SK-N-MC (cell line): Measurements from ENCODE around the gene C1QL4.
"Not testable (repeated sequence)": the region's sequence is repeated elsewhere in the genome, so short reads cannot be mapped to it uniquely, and the experiment has no call there.

Source experiments
- DNase-seq: peaks from one replicate; pipeline ENCODE4 v3.0.0-alpha.2; 2011; ENCODE audit warnings: low read depth, low spot score
- H3K27ac ChIP-seq: fragments of 200-600 bp; sonication (generic); 2 replicates; pipeline ENCODE4 v1.5.1; 2016; ENCODE audit warnings: mixed run types
- H3K36me3 ChIP-seq: fragments of 200-600 bp; sonication (generic); 2 replicates; pipeline ENCODE4 v1.6.1; 2017; ENCODE audit warnings: antibody characterized with exemption, low read length, mixed read lengths; ENCODE audit not compliant: insufficient read depth
- H3K4me3 ChIP-seq: fragments of 200-600 bp; sonication (generic); 2 replicates; pipeline ENCODE4 v1.5.1; 2016
- H3K9ac ChIP-seq: fragments of 200-600 bp; sonication (generic); 2 replicates; pipeline ENCODE4 v1.8.0; 2017; ENCODE audit warnings: mixed run types, mixed read lengths; ENCODE audit not compliant: insufficient read length
- H3K9me3 ChIP-seq: fragments of 200-600 bp; sonication (generic); 2 replicates; pipeline ENCODE4 v1.6.1; 2017; ENCODE audit warnings: low read depth, mild to moderate bottlenecking, antibody characterized with exemption, low read length, moderate library complexity, mixed read lengths
- EZH2 ChIP-seq: fragments of 200-600 bp; sonication (generic); IDR thresholded peaks from one replicate; pipeline ENCODE4 v1.6.1; 2017; ENCODE audit warnings: antibody characterized with exemption
- FOXP2 ChIP-seq: optimal IDR thresholded peaks from 2 replicates; pipeline ENCODE3; 2011; ENCODE audit warnings: mild to moderate bottlenecking, moderate library complexity; ENCODE audit not compliant: insufficient read depth; ENCODE audit errors: extremely low read length, control extremely low read depth
- POLR2AphosphoS5 ChIP-seq: IDR thresholded peaks from 2 replicates; pipeline ENCODE4 v1.6.1; 2012; ENCODE audit warnings: mild to moderate bottlenecking, low read depth, low read length, borderline replicate concordance

C1QL4 gene

DNA sequence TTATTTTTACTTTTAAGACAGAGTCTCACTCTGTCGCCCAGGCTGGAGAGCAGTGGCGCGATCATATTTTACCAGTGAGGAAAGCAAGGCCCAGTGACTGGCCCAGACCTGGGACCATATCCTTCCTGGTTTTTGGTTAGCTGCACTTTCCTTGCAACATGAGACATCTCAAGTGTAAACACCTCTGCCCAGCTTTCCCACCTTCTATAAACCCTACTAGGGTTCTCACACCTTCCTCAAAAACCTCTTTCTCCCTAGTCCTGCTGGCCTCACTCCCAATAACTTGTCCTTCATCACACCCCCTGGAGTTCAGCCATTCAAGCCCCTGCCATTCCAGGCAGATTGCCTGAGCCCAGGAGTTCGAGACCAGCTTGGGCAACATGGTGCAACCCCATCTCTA is 52.3 kb downstream of the C1QL4 start:
- TF ChIP-seq EZH2, result no peak
- TF ChIP-seq FOXP2, result no peak
- no peak for TF ChIP-seq POLR2AphosphoS5
- Histone ChIP-seq H3K9me3 (no peaks in the 10 kb centered on the region), H3K9ac (no peak overlapping the region), H3K4me3 (no peak overlapping the region), H3K36me3 (no peaks in the 10 kb centered on the region), H3K27ac (no peak overlapping the region)
- DNase-seq, result no peak

DNA sequence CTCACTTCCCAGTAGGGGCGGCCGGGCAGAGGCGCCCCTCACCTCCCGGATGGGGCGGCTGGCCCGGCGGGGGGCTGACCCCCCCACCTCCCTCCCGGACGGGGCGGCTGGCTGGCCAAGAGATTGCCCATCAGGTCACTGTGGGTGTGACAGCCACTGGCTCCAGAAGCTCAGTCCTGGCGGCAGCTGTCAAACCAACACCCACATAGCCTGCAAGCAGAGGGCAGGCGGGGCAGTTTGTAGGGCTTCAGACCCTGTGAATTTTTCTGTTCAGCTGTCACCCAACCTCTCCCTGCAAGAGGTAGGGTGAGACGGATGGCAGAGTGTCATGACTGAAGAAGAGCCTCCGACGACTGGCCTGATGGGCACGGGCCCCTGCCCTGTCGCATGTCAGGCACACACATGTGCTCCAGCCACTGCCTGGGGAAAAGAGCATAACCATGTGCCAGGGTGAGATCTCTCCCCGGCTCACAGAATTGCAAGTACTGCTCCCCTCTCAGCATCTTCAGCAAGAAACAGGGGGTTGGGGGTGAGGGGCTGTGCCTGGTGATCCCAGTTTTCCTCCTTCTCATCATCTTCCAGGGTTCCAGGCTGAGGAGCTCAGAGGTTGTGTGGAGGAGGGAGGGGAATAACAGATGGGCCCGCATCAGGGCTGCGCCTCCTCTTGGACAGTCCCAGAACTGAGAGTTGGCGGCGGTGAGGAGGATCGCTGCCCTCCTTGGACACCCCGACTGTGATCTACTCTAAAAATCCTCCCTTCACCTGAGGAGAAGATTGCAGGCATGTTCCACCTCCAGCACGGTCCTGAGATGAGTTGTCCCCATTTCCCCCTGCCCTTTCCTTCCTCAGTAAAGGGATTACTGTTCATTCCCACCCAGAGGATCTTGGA is 53.2 kb downstream of the C1QL4 start:
- H3K9ac ChIP-seq, result no peak overlapping the region
- no peaks in the 10 kb centered on the region for H3K9me3 ChIP-seq
- no peak for DNase-seq
- no peak overlapping the region for H3K27ac ChIP-seq
- TF ChIP-seq FOXP2 (no peak), EZH2 (no peak), POLR2AphosphoS5 (no peak)
- no peaks in the 10 kb centered on the region for H3K36me3 ChIP-seq
- no peak overlapping the region for H3K4me3 ChIP-seq

DNA sequence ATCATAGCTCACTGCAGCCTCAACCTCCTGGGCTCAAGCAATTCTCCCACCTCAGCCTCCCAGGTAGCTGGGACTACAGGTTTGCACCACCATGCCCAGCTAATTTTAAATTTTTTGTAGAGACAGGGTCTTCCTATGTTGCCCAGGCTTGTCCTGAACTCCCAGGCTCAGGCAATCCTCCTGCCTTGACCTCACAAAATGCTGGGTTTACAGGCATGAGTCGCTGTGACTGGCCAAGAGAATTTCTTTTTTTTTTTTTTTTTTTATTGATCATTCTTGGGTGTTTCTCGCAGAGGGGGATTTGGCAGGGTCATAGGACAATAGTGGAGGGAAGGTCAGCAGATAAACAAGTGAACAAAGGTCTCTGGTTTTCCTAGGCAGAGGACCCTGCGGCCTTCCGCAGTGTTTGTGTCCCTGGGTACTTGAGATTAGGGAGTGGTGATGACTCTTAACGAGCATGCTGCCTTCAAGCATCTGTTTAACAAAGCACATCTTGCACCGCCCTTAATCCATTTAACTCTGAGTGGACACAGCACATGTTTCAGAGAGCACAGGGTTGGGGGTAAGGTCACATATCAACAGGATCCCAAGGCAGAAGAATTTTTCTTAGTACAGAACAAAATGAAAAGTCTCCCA is 54.1 kb downstream of the C1QL4 start:
- H3K4me3 ChIP-seq, DNase-seq: not testable (repeated sequence)

More for the DNA sequence above, 54.1 kb downstream of the C1QL4 start:
- H3K36me3 ChIP-seq, H3K9me3 ChIP-seq, H3K9ac ChIP-seq, H3K27ac ChIP-seq: not testable (repeated sequence)
